Gastrocnemius medialis (tissue), 4 donors: ENCODE data around the gene PRG3.

Experiments
- CTCF ChIP-seq, 5 experiments: fragments of 450-650 bp in 3 of 5; fragments of 200-600 bp in 2 of 5; sonication (generic) in 2 of 5; IDR thresholded peaks in 4 of 5; conservative IDR thresholded peaks in 1 of 5; 1 replicate in 4 of 5; 2 replicates in 1 of 5; pipeline ENCODE4 v1.5.1; 2016 to 2019; ENCODE audit warnings: antibody characterized with exemption in 5 of 5, mild to moderate bottlenecking in 3 of 5, moderate library complexity in 3 of 5
- POLR2A ChIP-seq, 2 donors: fragments of 450-650 bp; IDR thresholded peaks; one replicate each; pipeline ENCODE4 v1.6.1; 2017; ENCODE audit warnings: antibody characterized with exemption in 2 of 2, mild to moderate bottlenecking in 2 of 2, moderate library complexity in 2 of 2

DNA sequence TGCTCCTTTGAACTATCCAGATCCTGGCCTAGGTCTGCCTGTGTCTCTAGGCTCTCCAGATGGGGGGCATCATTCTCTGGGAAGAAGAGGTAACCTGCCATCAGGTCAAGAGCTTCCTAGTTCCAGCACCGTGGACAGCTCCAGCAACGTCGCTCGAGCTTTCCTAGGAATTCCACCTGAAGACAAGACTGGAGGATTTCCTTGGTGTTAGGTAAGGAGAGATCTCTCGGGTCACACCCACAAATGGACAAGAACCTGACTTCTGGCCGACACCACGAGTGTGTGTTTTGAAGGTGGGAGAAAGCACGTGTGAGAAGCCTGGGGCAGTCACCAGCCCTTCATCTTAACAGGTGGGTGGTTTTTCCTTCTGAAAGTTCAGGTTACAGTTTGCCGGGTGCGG, 1.2 kb downstream of the PRG3 start:
- TF ChIP-seq CTCF (IDR thresholded peaks at IDR 0.05 in 4 of 5, conservative IDR thresholded peaks at IDR 0.05 in 1 of 5) (no peak), POLR2A (IDR thresholded peaks at IDR 0.05) (no peak)
